GM21528 (cell line): ENCODE measurements around the gene SLC4A8.

Source experiments
- ATAC-seq: cut with Tn5 transposase; IDR thresholded peaks from one replicate; pipeline ENCODE4 v1.9.1; 2021; ENCODE audit warnings: mild to moderate bottlenecking, moderate library complexity; ENCODE audit not compliant: unreplicated experiment, low FRiP score

The SLC4A8 gene

GRCh38 chr12:51424662-51425539, at the start of gene SLC4A8:
Gene SLC4A8, plus strand, starts transcription at chr12:51424831. Its CDS starts 157 bp downstream, at chr12:51424988.
- ATAC-seq = peak; percentile 88

GRCh38 chr12:51374856-51375255, 49.8 kb upstream of the SLC4A8 start:
- no peak for ATAC-seq

GRCh38 chr12:51377099-51377984, 47.3 kb upstream of the SLC4A8 start:
- ATAC-seq = no peak

- no peak for ATAC-seq
Observed at GRCh38 chr12:51378749-51379148, 45.9 kb upstream of the SLC4A8 start.

GRCh38 chr12:51379571-51379970, 45.1 kb upstream of the SLC4A8 start:
- ATAC-seq = no peak

- ATAC-seq = no peak
Observed at GRCh38 chr12:51381226-51382079, 43.2 kb upstream of the SLC4A8 start.

- ATAC-seq = no peak
Observed at GRCh38 chr12:51382173-51382572, 42.5 kb upstream of the SLC4A8 start.

- no peak for ATAC-seq
Observed at GRCh38 chr12:51383269-51383905, 41.2 kb upstream of the SLC4A8 start.

GRCh38 chr12:51386351-51386750, 38.3 kb upstream of the SLC4A8 start:
- ATAC-seq = no peak

GRCh38 chr12:51388069-51388799, 36.4 kb upstream of the SLC4A8 start:
- no peak for ATAC-seq

GRCh38 chr12:51388846-51389245, 35.8 kb upstream of the SLC4A8 start:
- ATAC-seq = no peak

- ATAC-seq = no peak
Observed at GRCh38 chr12:51389302-51389999, 35.2 kb upstream of the SLC4A8 start.

GRCh38 chr12:51390457-51390856, 34.2 kb upstream of the SLC4A8 start:
- no peak for ATAC-seq

GRCh38 chr12:51390891-51391282, 33.7 kb upstream of the SLC4A8 start:
- ATAC-seq = no peak

- ATAC-seq = peak; percentile 49
Observed at GRCh38 chr12:51391283-51392123, 33.1 kb upstream of the SLC4A8 start, which contains the start of gene GALNT6. Gene GALNT6, minus strand, starts transcription at chr12:51391406. Its CDS starts 11,625 bp downstream, at chr12:51379781.

GRCh38 chr12:51392556-51393237, 31.9 kb upstream of the SLC4A8 start:
- no peak for ATAC-seq
